ENCODE measurements around the gene EYA4.

Gene EYA4

DNA sequence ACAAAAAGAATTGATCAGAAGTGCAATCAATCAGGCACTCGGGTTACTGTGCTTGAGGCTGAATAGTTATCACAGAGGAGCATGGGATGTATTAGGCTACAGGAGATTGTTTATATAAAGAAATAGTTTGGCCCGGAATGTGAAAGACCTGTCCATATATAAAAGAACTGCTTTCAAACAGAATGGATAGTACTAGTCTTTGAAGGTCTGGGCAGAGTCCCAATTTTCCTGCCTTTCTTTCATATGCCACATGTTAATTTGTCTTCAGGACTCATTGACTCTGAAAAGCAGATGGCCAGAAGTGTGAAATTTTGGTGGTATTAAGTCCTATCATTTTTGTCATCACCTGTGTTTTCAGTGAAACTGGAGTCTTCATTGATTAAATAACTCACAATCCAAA, 314.5 kb downstream of the EYA4 start:
- TF ChIP-seq, protein P1, sequence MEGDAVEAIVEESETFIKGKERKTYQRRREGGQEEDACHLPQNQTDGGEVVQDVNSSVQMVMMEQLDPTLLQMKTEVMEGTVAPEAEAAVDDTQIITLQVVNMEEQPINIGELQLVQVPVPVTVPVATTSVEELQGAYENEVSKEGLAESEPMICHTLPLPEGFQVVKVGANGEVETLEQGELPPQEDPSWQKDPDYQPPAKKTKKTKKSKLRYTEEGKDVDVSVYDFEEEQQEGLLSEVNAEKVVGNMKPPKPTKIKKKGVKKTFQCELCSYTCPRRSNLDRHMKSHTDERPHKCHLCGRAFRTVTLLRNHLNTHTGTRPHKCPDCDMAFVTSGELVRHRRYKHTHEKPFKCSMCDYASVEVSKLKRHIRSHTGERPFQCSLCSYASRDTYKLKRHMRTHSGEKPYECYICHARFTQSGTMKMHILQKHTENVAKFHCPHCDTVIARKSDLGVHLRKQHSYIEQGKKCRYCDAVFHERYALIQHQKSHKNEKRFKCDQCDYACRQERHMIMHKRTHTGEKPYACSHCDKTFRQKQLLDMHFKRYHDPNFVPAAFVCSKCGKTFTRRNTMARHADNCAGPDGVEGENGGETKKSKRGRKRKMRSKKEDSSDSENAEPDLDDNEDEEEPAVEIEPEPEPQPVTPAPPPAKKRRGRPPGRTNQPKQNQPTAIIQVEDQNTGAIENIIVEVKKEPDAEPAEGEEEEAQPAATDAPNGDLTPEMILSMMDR (IDR thresholded peaks at IDR 0.05): no peak
- TF ChIP-seq ZFX (IDR thresholded peaks at IDR 0.05; ENCODE audit: borderline replicate concordance): no peak
- H3K27ac ChIP-seq: no peak overlapping the region

DNA sequence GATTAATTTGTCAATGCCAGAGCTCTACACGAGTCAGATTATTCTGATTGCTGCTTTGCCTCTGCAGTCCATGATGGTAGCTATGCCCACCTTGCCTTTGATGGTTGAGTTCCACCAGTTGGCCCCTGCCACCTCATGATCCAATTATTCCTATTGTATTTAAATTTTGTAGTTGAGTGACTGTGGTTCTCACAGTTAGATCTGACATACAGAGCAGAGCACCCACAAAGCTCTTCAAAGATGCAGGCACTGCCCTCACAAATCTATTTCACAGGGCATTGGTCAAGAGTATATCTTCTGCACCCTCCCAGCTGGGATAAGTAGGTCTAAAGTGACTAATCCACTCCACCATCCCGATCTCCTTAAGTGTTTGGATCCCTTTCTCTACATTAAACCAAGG, 318.8 kb downstream of the EYA4 start:
- TF ChIP-seq ZFX (IDR thresholded peaks at IDR 0.05; ENCODE audit: borderline replicate concordance): no peak
- TF ChIP-seq, protein P1 (IDR thresholded peaks at IDR 0.05): no peak
- H3K27ac ChIP-seq: no peak overlapping the region

DNA sequence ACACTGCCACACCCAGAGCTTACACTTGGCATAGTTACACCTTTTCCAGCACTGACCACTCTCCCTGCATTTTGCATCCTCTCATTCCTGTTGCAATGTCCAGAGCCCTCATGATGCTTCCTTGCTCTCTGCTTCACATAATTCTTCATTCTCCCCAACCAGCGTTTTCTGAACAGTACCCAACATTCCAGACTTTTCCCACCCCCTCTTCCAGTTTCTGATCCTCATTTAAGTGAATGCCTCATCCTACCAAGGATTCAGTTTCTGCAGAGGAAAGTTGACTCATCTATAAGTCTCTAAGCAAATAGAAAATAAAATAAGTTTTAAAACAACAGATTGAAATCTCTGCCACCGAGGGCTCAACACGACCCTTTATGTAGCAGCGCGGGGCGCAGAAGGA, 326.5 kb downstream of the EYA4 start:
- no peak for TF ChIP-seq ZFX (IDR thresholded peaks at IDR 0.05; ENCODE audit: borderline replicate concordance)
- TF ChIP-seq, protein P1 (IDR thresholded peaks at IDR 0.05): no peak
- no peak overlapping the region for H3K27ac ChIP-seq

DNA sequence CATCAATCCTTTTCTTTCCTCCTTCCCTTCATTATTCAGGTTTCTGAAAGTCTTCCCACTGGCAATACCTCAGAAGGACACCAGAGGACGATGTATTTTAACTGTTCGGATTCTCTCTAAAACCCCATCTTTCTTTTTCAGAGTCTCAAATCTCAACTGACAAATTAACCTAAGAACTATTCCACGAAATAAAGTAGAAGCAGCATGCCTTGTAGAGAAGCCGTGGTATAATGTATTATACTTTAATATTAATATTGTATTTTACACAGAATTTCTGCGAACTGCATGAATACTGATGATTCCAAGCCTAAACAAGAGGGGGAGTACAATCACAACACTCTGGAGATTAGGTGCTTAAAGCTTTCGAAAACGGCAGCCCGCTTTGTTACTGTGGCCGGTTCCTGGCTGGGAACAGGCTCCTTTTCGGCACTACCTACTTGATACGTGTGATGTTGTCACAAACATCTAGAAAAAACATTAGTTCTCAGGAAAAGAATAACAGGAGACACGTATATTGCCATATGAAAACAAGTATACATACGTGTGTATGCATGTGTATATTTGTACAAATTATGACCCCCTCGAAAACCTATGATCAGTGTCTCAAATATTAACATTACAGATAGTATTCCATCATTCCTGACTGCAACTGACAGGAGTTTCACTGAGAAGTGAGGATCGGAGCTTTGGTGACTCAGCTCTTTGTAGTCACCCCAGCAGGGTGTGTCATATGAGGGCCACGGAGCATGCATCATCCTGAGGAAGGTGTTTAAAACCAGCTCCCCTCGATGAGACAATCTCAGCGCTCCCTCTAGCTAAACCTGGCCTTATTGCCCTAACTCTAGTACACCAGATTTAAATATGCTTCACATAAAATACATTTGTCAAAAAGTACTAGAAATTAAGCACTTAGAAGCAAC, 328.1 kb downstream of the EYA4 start:
- H3K27ac ChIP-seq: no peak overlapping the region

DNA sequence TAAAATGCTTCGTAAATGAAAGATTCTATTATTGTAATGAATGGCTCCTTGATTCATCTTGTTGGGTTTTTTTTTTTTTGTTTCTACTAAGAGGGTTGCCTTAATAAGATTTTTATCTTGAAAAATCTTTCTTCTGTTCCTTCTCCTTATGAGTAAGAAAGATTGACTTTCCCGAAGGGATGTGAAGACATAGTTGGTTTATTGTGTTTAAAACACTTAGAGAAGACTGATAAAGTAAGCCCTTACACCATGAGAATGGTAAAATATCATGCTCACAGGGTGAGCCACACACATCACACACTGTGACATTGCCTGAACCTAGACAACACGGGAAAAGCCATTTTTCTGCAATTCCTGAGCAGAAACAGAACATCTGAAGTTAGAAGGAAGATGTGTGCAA, 330.5 kb downstream of the EYA4 start:
- TF ChIP-seq, protein P1 (IDR thresholded peaks at IDR 0.05): no peak
- H3K27ac ChIP-seq: no peak overlapping the region

More for the DNA sequence above, 328.1 kb downstream of the EYA4 start:
- TF ChIP-seq, protein P1 (IDR thresholded peaks at IDR 0.05): peak; percentile 95
- no peak for TF ChIP-seq ZFX (IDR thresholded peaks at IDR 0.05; ENCODE audit: borderline replicate concordance)

DNA sequence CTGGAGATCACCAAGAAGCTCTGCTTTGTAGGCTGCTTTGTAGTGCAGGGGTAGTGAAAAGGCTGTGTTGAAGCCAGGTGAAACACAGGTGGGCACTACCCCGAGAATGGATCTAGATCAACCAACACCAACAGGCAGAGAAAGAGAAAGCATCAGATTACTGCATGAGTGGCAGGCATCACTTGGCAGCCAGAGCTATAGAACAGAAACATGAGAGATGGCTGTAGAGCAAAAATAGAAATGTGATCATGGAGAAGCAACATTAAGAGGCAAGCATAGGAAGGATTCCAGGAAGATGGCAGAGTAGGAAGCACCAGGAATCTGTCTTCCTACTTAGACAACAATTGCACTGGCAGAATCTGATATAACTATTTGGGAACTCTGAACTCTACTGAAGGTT, 336.7 kb downstream of the EYA4 start:
- TF ChIP-seq ZFX (IDR thresholded peaks at IDR 0.05; ENCODE audit: borderline replicate concordance): no peak
- TF ChIP-seq, protein P1 (IDR thresholded peaks at IDR 0.05): no peak
- no peak overlapping the region for H3K27ac ChIP-seq

Measured in 22Rv1 (cell line).